NCI-H526 treated with DMSO at 0.1 percent for 48 hours (cell line): ENCODE measurements around the gene CKS1B.
"Not testable (repeated sequence)": the region's sequence is repeated elsewhere in the genome, so short reads cannot be mapped to it uniquely, and the experiment has no call there.

Source experiments
- DNase-seq: peaks from one replicate; lab custom pipeline; 2025; lab: John Stamatoyannopoulos, UW

CKS1B gene

DNA sequence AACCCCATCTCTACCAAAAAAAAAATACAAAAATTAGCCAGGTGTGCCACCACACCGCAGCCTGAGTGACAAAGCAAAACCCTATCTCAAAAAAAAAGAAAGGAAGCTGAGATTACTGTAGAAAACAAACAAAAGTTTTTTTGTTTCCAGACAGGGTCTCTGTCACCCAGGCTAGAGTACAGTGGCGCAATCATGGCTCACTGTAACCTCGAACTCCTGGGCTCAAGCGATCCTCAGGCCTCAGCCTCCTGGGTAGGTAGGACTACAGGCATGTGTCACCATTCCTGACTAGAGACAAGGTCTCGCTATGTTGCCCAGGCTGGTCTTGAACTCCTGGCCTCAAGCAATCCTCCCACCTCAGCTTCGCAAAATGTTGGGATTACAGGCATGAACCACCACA is 10.1 kb upstream of the CKS1B start:
- no peak for DNase-seq

DNA sequence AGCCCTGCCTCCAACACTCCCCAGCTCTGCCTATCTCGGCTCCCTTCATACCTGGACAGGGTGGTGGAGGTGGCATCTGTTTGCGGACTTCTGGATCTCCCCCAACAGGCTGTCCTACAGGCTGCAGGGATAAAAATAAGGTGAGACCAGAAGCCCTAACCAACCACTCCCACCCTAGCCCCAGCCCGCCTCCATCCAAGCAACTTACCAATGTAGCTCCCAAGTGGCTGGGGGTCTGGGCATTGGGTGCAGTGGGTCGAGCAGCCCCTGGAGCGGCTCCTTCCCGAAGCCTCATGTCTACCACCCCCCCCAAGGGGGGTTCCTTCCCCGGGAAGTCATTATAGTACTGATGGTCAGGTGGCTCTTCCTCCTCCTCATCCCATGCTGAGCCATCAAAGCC is 8.4 kb upstream of the CKS1B start:
- DNase-seq, result no peak

DNA sequence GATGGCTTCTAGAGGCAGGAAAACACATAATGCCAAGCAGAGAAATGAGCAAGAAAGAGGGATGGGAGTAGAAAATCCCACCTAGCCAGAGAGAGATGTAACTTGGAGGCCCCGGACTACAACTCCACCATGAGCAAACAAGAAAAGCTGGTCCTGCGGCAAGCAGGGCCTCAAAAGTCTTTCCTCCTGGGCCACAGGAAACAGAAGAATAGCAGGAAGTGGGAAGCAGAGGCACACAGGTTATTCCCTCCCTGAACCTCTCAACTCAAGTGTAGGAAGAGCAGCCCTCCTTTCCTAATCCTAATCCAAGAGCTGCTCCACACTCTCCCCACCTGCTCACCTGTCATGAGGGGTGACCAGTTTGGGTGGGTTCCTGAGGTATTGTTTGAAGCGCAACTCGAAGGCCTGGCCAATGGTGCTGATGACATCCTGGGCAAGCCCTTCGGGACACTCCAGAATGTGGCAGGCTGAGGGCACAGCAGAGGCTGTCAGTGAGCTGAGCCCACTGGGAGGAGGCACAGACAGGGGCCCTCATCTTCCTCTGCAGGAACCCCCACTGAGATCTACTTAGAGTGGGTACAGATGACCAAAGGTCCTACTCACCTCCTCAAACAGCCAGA is 7.0 kb upstream of the CKS1B start:
- no peak for DNase-seq

DNA sequence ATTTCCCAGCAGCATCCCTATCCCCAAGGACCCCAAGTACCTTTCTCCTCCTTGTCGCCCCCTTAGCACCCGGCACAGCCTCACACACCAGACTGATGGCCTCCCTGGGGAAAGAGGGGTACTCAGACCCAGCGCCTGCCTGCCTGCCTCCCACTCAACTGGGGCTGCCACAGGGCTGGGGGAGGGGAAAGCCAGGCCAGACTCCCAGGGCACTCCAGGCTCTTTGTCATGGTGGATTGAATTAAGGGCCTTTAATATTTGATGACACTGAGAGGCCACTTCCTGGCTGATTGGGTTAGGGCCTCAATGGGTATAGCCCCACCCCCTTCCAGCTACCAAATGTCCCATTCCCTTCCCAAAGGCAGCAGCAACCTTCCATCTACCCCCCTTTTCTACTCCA is 5.8 kb upstream of the CKS1B start:
- DNase-seq, result no peak

DNA sequence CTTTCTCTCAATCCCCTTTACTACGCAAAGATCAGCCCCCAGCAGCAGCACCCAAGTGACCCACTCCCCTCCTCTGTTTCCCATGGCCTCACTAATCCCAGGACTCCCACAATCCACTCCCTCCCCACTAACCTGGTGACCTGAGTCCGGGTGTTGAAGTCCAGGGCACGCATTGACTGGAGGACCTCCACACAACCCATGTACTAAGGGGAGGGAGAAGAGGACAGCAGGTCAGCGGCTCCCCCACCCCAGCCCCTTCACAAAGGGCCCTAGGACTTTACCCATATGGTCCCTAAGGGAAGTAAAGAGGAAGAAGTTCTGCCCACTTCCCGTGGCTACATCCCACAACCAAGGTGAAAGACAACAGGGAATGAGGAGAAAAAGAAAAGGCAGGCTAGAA is 5.2 kb upstream of the CKS1B start:
- DNase-seq, result no peak

DNA sequence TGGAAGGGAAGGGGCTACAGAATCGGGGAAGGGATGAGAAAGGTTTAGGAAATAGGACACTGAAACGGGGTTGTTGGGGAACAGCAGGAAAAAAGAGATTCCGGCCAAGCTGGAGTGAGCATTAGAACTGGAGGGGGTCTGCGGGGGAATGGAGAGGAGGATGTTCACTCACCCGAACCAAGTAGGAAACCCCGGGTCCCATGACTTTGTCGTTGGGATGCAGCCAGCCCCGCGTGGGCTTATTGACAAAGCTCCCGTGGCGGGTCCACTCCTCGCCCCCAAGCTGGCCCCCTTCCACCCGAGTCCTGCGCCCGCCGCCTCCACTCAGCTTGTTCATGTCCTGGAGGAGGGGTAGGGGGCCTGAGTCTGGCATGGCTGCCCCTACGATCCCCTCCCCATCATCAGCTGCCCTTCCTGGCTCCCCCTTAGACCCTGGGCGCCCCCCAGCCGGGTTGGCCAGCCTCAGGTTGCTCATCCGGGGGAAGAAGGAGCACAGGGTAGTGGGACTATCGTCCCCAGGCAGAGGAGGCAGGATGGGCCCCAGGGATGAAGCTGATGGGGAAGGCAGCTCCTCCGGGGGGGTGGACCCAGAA is 4.5 kb upstream of the CKS1B start:
- DNase-seq, result no peak

DNA sequence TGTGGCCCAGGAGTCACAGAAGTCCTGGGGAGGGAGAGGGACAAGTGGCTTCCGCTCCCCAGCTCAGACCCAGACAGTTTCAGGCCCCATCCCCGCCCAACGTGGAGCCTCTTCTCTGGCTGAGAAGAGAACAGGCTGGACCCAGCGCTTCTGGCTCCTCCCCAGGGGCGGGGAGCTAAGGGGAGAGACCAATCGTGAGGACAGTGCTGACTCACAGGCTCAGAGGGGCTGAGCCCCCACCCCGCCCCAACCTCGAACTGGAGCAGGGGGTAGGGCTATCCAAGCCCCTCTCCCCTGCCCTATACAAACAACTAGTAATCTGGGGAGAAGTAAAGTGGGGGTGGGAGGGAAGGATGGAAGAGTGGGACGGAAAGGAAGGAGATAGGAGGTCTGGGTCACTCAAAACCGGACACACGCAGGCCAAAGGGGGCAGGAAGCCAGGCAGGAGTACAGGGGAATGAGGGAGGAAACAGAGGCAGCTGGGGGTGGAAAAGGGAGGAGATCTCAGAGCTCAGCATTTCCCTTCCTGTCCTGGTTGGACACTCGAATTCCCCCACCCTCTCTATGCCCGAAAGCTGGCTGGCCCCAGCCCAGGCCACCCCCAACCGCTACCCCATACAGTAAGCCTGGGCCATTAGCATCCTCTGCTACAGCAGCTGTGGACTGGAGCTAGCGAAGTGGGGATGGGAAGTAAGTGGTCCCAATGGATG is 3.7 kb upstream of the CKS1B start, which contains the start of gene SHC1:
TSS of gene SHC1 (minus strand) at position 117 of the 710 bp plus-strand sequence. CDS start 221 bp downstream, outside the sequence.
- DNase-seq, result peak; percentile 58

DNA sequence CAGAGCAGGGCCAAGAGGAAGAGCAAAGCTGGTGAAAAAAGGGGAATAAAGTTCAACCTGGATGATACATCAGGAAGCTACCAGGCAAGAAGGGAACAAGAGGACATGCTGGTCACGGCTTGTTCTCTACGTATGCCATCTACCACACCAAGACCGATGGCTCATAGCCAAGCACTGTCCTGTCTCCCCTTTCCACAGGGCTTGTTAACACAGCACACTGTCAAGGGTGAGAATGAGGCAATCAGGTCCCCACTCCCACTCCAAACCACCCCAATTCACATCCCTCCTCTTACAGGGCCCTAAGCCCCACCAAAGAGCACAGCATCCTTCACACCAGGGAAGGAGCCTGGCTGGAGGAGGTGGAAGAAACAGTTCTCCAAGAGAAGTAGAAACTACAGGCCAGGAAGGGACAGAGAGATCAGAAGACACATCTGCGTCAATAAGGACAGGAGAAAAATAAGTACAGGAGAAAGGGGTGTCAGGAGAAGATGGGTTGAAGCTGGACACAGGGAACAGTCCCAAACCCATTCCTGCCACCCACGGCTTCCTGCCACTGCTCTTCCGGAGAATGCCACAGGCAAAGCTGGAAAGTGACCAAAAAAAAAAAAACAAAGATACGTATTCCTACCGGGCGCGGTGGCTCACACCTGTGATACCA is 3.0 kb upstream of the CKS1B start:
- no peak for DNase-seq

DNA sequence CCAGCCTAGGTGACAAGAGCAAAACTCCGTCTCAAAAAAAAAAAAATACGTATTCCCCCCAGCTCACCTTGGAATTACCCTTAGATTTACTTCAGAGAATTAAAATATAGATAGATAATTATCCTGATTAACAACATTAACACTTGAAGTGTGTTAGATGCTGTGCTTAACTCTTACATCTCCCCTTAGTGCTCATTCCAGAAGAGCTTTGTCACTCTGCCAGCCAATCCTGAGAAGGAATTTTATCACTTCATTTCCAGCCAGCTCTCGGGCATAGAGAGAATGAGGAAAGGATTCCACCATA is 2.3 kb upstream of the CKS1B start:
- DNase-seq, result no peak

DNA sequence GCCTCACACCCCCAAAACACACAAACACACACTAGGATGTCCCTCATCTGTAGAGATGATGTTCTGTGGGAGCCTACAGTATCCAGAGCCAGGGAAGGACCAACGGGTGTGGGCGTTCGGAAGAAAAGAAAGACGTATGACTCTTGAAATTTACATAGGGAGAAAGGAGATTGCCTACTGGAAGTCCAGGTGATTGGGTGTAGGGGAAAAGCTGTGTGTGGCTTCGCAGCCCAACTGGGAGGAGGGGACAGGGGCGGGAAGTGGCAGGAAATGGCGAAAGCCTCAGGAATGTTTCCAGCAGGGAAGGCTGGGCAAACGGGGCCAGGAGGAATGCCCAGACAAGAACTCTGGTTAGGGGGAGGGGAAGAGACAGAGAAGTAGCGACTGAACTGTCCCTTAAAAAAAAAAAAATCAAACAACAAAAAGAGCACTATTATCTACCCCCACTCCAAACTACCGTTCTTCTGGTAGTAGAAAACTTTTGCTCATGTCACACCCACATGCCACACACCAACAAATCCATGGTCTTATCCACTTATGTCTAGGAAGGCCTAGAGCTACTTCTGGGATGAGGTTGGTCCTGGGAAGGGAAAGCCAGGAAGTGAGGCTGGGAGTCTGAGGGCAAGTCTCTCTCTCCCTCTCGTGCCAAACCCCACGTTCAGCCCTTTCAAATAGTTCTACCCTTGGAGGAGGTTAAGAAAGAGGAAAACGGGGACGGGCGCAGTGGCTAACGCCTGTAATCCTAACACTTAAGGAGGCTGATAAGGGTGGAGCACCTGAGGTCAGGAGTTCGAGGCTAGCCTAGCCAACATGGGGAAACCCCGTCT is 1.8 kb upstream of the CKS1B start:
- no peak for DNase-seq

DNA sequence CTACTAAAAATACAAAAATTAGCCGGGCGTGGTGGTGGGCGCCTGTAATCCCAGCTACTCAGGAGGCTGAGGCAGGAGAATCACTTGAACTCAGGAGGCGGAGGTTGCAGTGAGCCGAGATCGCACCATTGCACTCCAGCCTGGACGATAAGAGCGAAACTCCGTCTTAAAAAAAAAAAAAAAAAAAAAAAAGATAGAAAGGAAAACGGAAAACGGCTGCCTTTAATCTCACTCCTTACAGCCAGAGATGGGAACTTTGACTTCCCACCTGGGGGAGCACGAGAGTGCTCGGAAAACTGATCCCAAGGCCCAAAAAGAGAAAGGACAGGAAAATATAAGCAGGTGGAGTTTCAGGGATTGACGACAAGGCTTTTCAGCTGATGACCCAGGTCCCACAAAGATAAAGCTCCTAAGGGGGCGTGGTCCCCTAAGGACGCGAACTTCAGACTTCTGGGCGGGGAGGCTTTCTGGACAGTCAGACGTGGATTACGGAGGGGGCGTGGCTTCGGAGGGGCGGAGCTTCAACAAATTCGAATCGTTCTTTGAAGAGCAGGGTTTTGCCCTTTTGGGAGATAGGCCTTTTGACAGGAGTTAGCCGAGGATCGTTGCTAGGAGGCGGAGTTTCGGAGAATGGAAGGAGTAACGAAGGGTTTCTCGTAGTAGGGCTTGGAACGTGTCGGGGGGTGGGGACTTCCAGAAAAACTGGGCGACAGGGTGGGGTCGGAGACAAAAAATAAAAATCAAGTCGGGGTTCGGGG is 958 bp upstream of the CKS1B start:
- peak; percentile 99 for DNase-seq

DNA sequence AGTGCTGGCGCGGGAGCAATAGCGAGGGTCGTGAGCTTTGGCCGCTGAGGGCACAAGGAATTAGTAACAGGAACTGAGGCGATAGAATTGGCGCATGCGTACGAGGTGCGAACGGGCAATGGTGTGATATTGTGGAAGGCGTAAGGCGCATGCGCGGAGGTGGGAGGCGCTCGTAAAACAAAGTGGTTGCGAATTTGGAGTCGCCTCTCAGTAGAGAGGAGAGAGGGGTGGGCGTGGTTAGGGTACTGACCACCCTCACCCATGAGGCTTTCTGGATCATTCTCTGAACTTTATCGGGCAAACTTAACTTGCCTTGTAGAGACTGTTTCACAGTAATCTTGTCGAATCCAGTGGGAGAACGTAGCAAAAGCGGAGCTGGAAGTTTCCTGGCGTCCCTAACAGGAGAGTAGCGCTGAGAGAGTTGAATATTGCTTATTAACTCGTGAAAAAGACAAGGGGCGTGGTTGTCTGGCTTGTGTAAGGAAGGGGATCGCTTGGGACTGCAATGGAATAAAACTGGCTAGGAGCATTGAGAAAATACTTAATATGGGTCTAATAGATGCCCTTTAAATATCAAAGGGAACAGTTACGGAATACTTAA is 427 bp downstream of the CKS1B start:
- DNase-seq, result peak; percentile 100

DNA sequence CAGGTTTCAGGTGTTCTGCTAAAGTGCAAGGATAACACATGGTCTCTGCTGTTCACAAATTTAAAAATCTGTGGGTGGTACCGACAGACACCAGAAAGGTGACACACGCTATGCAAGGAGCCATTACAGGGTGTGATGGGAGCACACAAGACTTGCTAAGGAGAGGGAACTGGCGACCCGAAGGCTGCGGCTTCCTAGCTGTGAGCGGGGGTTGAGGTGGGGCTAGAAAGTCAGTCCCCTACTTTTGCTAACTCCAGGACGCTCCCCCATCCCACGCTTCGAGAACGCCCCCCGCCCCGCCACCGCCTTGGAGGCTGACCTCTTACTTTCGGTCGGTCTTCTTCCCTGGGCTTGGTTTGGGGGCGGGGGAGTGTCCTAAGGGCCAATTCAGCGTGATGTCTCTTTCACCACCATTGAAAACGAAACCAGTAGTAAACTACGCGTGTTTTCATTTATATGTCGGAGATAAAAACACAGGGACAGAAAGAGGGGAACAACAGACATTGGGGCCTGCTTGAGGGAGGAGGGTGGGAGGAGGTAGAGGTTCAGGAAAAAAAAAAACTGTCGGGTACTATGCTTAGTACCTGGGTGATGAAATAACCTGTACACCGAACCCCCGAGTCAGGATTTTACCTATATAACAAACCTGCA is 1.1 kb downstream of the CKS1B start:
- peak; percentile 80 for DNase-seq

DNA sequence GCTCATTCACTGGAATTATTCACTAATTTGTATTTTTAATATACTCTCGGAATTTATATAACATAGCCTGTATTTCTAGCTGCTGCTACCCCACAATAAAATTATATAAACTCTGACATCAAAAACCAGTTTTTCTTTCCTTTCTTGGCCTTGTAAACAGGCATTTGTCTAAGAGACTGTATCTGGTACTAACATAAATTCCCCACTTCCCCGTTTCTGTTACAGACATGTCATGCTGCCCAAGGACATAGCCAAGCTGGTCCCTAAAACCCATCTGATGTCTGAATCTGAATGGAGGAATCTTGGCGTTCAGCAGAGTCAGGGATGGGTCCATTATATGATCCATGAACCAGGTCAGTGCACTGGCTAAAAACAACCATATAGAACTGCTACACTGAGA is 3.3 kb downstream of the CKS1B start:
- not testable (repeated sequence) for DNase-seq

DNA sequence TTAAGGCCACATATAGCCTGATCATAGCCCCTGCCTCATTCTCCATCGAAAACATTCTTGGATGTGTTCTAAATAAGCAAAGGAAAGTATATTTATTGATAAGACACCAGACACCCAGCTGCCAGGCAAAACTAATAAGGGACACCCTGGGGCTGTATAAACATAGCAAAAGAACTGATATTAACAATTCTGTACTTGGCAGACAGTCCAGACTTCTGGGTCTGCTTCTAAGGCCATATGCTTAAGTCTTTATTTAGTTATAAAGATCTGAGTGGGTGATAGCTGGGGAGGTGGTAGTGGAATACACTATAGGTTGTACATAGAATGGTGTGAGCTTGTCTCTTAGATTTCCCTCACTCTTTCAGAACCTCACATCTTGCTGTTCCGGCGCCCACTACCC is 3.9 kb downstream of the CKS1B start:
- DNase-seq, result no peak

DNA sequence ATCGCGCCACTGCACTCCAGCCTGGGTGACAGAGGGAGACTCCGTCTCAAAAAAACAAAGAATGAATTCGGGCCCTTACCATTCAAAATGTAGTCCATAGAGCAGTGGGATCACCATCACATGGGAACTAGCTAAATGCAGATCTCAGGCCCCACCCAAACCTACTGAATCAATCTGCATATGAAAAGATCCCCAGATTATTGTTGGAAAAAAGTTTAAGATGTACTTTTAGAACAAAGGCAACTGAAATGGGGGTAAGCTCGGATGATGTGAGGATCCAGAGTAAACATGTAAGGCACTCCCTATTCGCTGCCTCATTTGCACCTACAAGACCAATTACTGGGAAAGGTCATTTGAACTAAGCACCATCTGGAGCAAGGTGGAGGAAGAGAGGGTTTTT is 7.9 kb downstream of the CKS1B start:
- DNase-seq, result no peak

DNA sequence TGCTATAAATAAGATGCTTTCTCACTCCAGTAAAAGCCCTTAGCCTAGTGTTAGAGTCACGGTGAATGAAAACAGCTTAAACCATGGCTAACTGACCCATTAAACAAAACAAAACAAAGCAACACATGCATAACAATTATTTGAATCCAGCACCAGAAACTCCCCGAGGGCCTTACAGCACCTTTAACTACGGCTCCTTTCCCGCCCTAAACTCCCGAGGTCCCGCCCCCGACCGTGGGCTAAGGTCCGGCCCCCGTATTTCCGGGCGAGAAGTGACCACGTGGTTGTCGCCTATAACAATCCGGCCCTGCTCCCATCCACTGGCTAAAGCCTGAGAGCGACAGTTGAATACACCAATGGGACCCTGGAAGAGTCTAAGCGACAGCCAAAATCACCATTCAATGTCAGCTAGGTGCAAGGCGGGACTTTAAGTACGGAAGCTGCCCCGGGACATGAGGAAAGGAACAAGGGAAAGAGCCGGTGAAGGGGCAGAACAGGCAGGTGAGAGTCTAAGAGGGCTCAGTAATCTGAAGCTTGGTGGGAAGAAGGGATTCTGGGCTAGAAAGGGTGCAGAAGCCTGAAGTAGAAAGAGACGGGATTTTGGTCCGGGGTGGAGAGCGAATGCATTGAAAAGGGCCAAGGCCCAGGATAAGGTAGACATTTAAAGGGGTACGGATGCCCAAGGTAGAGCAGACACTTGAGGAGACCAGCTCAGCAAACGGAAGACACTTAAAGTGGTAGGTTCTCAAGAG is 8.6 kb downstream of the CKS1B start, which contains the start of gene FLAD1:
TSS of gene FLAD1 (plus strand) at position 448 of the 752 bp plus-strand sequence. CDS start 351 bp downstream, outside the sequence.
- peak; percentile 100 for DNase-seq

DNA sequence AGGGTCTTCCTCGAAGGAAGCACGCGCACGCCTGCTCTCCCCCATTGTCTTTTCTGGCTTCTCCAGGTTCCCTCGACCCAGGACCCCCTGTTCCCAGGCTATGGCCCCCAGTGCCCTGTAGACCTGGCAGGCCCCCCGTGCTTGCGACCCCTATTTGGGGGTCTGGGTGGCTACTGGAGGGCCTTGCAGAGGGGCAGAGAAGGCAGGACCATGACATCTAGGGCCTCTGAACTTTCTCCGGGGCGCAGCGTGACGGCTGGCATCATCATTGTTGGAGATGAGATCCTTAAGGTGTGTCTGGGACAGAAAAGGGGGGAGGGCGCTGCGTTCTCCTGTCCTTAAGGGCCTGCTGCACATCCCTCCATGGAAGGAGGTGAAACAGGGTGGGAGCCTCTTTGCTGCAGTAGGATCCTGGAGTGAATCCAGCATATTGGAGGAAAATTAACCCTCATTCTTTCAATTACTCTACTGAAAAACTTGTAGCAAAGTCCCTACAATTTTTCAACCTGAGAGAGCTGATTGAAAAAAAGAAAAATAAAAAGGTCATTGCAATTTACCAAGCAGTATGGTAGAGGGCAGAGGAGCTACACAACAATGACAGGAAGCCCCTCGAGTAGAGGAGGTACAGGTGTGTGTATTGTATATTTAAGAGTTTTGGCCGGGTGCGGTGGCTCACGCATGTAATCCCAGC is 9.4 kb downstream of the CKS1B start:
- no peak for DNase-seq

DNA sequence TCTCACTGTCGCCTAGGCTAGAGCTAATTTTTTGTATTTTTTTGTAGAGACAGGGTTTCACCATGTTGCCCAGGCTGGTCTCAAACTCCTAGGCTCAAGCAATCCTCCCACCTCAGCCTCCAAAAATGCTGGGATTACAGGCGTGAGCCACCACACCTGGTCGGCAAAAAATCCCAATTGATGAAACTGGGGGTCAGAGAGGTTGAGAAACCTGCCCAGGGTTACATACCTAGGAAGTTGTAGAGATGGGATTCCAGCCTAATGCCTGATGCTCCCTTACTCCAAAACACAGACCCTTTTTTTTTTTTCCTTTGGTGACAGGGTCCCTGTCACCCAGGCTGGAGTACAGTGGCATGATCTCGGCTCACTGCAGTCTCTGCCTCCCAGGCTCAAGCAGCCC is 12.3 kb downstream of the CKS1B start:
- DNase-seq, result not testable (repeated sequence)
